Ascending aorta (tissue), 2 donors: Measurements from ENCODE around the gene LDHB. TPM values are rescaled to one million over a fixed set of nuclear protein-coding genes. Genes with fewer than 3 reads are reported as not detected.
"Not testable (repeated sequence)": the region's sequence is repeated elsewhere in the genome, so short reads cannot be mapped to it uniquely, and the experiment has no call there.

Experiments
- DNase-seq, 2 donors: peaks; one replicate each; pipeline ENCODE4 v3.0.0-alpha.2; 2019; ENCODE audit warnings: low spot score in 2 of 2
- H3K27ac ChIP-seq, 2 donors: fragments of 200-600 bp; sonication (generic); one replicate each; pipeline ENCODE4 v1.5.1; 2016 to 2017; ENCODE audit warnings: mild to moderate bottlenecking in 1 of 2
- H3K27me3 ChIP-seq: fragments of 200-600 bp; sonication (generic); one replicate; pipeline ENCODE4 v1.5.1; 2017
- H3K36me3 ChIP-seq, 2 donors: fragments of 200-600 bp; sonication (generic); one replicate each; pipeline ENCODE4 v1.5.1; 2016
- H3K4me1 ChIP-seq, 2 donors: fragments of 200-600 bp; sonication (generic); one replicate each; pipeline ENCODE4 v1.5.1; 2016 to 2017; ENCODE audit warnings: mild to moderate bottlenecking in 1 of 2
- H3K4me3 ChIP-seq, 2 donors: fragments of 200-600 bp; sonication (generic); one replicate each; pipeline ENCODE4 v1.5.1; 2016 to 2017; ENCODE audit warnings: mild to moderate bottlenecking in 1 of 2
- H3K9me3 ChIP-seq, 2 donors: fragments of 200-600 bp; sonication (generic); one replicate each; pipeline ENCODE4 v1.5.1; 2016
- intact Hi-C: fragments of 100-400 bp; cut with DNase I; formaldehyde crosslinking; loops from one replicate; pipeline ENCODE4 v1.15.1; 2023
- total RNA-seq: library from RNA; depleted of rRNA; stranded (reverse); fragments of >200 nt; gene quantifications from one replicate; pipeline ENCODE4 v1.1.0, GENCODE V29; 2016
- TF ChIP-seq, protein P1 (sequence below), 3 experiments: fragments of 200-600 bp in 2 of 3; fragments of 450-650 bp in 1 of 3; sonication (generic) in 2 of 3; IDR thresholded peaks; one replicate each; pipeline ENCODE4 v1.5.1; 2016 to 2019; ENCODE audit warnings: antibody characterized with exemption in 3 of 3, mild to moderate bottlenecking in 1 of 3, moderate library complexity in 1 of 3

Gene LDHB
- total RNA-seq, 1 donor from 2014 or later, result 125 TPM

DNA sequence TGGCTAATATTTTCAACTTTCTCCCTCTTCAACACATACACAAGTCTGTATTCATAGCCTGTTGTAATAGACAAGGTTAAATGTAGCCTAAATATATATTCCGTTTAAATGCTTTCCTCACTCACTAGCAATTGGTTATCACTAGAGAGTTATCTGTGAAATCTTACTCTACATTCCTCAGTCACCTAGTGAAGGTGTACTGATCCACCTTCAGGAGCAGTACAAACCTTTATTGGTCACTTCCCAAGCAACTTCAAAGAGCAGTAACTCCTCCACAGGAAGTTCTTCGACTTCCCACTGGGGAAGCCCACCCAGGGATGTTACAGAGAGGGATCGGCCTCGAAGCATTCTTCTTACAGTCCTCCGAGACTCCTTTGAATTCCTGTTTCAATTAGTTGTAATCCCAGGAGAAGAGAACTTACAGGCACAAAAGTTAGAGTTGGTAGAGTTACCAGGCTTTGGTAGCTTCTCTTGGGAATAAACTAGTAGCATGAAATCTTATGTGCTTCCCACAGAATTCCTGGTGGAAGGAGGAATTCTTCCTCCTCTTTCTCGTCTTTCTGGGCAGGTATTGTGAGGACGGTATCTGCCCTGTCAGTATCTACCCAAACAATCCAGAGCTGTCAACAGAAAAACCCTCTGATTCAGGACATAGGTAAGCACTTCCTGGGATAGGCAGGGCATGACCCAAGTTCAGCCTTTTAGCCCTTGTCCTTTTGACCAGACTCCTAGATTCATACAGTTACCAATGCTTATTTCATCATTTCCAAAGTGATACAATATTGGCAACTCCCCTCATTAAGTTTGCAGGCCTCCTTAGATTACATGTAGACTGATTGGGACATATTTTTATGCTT is 53.2 kb downstream of the LDHB start, which contains the start of gene GYS2:
TSS of gene GYS2 (minus strand) at position 603 of the 857 bp plus-strand sequence. CDS start at position 348, 255 bp downstream.
- Histone ChIP-seq H3K27ac (no peak within 1 kb of the TSS), H3K4me1 (no peaks in the 10 kb centered on the region), H3K4me3 (no peak within 1 kb of the TSS), H3K9me3 (no peaks in the 10 kb centered on the region), H3K27me3 (no peaks in the 10 kb centered on the region), H3K36me3 (no peaks in the 10 kb centered on the region)
- DNase-seq, result no peak
- TF ChIP-seq, protein P1, sequence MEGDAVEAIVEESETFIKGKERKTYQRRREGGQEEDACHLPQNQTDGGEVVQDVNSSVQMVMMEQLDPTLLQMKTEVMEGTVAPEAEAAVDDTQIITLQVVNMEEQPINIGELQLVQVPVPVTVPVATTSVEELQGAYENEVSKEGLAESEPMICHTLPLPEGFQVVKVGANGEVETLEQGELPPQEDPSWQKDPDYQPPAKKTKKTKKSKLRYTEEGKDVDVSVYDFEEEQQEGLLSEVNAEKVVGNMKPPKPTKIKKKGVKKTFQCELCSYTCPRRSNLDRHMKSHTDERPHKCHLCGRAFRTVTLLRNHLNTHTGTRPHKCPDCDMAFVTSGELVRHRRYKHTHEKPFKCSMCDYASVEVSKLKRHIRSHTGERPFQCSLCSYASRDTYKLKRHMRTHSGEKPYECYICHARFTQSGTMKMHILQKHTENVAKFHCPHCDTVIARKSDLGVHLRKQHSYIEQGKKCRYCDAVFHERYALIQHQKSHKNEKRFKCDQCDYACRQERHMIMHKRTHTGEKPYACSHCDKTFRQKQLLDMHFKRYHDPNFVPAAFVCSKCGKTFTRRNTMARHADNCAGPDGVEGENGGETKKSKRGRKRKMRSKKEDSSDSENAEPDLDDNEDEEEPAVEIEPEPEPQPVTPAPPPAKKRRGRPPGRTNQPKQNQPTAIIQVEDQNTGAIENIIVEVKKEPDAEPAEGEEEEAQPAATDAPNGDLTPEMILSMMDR (IDR thresholded peaks at IDR 0.05), result no peak
- intact Hi-C loops, result no loop called here

DNA sequence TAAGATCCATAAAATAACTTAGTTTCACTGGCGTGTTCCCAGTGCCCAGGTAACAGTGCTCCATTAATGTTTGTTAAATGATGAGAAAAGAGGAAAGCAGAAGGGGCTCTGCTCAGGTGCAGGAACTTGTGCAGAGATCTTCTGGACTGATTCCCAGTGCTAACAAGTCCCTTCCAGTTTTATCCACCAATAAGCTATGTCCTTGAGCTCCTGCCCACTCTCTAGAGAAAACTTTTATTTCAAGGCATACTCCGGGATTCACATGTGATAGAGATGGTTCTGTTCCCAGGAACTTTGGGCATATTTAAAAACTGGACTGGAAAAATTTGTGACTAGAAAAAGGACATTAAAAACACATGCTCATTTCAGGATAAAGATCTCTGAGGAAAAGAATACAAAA is 54.9 kb downstream of the LDHB start:
- no peaks in the 10 kb centered on the region for H3K9me3 ChIP-seq
- no peaks in the 10 kb centered on the region for H3K4me1 ChIP-seq
- TF ChIP-seq, protein P1 (IDR thresholded peaks at IDR 0.05), result no peak
- H3K27ac ChIP-seq, result no peak overlapping the region
- no peaks in the 10 kb centered on the region for H3K27me3 ChIP-seq
- no peak overlapping the region for H3K4me3 ChIP-seq
- no peak for DNase-seq
- intact Hi-C loops, result no loop called here
- no peaks in the 10 kb centered on the region for H3K36me3 ChIP-seq

DNA sequence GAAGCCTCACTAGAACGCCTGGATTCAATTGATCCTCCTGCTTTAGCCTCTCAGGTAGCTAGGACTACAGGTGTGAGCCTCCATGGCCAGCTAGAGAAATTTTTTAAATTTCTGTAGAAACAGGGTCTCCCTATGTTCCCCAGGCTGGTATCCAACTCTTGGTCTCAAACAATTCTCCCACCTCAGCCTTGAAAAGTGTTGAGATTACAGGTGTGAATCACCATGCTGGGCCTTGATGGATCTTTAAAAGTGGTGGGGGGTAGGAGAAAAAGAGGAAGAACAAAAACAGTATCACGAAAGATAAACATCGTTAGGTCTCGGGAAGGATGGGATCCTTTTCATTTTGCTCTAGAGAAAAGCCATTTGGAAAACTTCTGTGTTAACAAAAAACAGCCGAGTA is 57.4 kb downstream of the LDHB start:
- TF ChIP-seq, protein P1 (IDR thresholded peaks at IDR 0.05), result no peak
- Histone ChIP-seq H3K27me3 (no peaks in the 10 kb centered on the region), H3K4me3 (no peak overlapping the region), H3K4me1 (no peaks in the 10 kb centered on the region), H3K27ac (no peak overlapping the region), H3K9me3 (no peaks in the 10 kb centered on the region), H3K36me3 (no peaks in the 10 kb centered on the region)
- intact Hi-C loops, result no loop called here
- DNase-seq, result no peak

DNA sequence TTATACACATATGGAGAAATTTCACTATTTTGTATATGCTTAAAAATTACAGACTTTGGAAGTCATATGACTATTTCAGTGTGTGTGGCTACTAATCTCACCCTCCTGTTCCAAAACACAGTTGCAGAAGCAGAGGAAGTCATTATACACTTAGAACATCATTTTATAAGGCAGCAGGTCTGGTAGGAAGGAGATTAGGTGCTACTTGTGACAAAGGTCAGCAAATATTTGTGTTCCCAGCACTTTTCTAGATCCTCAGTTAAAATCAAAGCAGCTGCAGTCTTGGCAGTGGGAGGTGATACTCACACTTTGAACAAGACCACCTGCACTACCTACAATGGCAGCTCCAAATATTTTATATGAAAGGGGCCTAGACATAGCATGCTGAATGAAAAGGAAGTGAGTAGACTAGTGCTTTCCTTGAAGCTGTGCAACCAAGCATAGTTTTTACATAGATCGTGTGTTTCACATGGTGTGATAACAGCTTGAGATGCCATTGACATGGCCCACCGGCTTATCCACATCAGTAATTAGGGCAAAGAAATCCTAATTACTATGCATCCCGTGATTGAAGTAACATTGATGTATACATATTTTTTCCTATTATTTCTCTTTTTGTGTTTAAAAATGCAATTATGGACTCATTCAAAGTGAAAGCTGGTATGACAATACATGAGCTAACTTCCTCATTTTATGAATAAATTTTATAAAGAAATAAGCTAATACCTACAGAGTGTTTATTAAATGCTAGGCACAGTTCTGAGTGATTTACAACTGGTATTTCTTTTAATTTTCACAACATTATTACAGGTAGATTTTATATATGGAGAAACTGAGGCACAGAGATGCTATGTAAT is 58.3 kb downstream of the LDHB start:
- intact Hi-C loops, result no loop called here
- DNase-seq, result no peak
- H3K27me3 ChIP-seq, result no peaks in the 10 kb centered on the region
- H3K27ac ChIP-seq, result no peak overlapping the region
- no peak overlapping the region for H3K4me3 ChIP-seq
- H3K9me3 ChIP-seq, result no peaks in the 10 kb centered on the region
- no peaks in the 10 kb centered on the region for H3K36me3 ChIP-seq
- H3K4me1 ChIP-seq, result no peaks in the 10 kb centered on the region
- TF ChIP-seq, protein P1 (IDR thresholded peaks at IDR 0.05), result no peak

DNA sequence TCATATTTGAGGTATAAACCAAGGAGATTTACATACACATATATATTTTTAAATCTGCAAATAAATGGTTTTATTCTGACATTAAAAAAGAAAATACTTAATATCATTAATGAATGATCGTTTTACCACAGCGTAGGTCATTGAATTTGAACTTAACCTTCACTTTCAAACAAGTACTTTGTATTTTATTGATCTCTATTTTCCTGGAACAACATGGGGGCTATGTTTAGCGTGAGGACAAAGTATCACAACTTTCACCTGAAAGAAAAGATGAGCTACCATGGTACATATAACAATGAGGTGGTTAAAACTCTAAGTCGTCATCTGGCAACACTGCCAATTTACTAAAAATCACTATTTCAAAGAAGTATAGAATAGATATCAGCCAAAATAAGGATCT is 59.0 kb downstream of the LDHB start:
- Histone ChIP-seq H3K27me3 (no peaks in the 10 kb centered on the region), H3K4me1 (no peaks in the 10 kb centered on the region), H3K9me3 (no peaks in the 10 kb centered on the region), H3K27ac (no peak overlapping the region), H3K36me3 (no peaks in the 10 kb centered on the region), H3K4me3 (no peak overlapping the region)
- TF ChIP-seq, protein P1 (IDR thresholded peaks at IDR 0.05), result no peak
- DNase-seq, result no peak
- intact Hi-C loops, result no loop called here

DNA sequence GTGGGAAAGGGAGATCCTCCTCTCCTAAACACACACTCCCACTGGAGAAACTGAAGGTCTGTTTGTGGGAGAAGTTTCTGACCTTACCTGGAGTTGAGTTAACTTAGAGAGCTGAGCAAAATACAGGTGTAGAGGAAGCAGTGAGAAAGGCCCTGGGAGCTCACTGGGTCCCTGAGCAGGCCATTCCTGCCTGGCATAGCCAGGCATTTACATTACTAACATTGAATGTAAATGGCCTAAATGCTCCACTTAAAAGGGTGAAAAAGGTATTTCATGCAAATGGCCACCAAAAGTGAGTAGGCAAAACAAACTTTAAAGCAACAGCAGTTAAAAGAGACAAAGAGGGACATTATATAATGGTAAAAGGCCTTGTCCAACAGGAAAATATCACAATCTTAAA is 62.3 kb downstream of the LDHB start:
- H3K27ac ChIP-seq, H3K27me3 ChIP-seq, H3K36me3 ChIP-seq, DNase-seq, H3K4me1 ChIP-seq, H3K4me3 ChIP-seq, intact Hi-C loops: not testable (repeated sequence)
- peaks cover 6 to 10% of the 10 kb centered on the region in 2 donors for H3K9me3 ChIP-seq
